ENCODE results near the gene CXorf58.

DNA sequence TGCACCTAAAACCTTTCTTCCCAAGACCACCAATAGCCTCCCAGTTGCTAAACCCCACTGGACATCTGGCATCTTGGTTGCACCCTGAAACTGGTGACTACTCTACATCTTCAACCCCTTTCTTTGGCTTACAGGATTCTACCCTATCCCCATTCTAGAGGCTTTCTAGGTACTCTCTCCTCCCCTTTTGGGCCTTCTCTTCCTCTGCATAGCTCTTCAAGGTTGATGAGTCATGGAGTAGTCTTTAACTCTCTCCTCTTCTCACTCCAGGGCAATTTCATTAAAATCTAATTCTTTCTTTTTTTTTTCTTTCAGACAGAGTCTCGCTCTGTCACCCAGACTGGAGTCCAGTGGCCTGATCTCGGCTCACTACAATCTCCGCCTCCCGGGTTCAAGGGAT, 16.9 kb upstream of the CXorf58 start:
- TF ChIP-seq GFI1 (CRISPR knock-in tag; IDR thresholded peaks at IDR 0.05; ENCODE audit: borderline replicate concordance) (no peak), ZBTB4 (CRISPR knock-in tag; IDR thresholded peaks at IDR 0.05; ENCODE audit: borderline replicate concordance) (no peak), ZNF780A (CRISPR knock-in tag; IDR thresholded peaks at IDR 0.05) (no peak), JUNB (CRISPR knock-in tag; IDR thresholded peaks at IDR 0.05; ENCODE audit: borderline replicate concordance) (no peak), MYC (CRISPR knock-in tag; IDR thresholded peaks at IDR 0.05; ENCODE audit: borderline replicate concordance) (no peak), CEBPB (IDR thresholded peaks at IDR 0.05; ENCODE audit: borderline replicate concordance, low read depth, low read length) (no peak), GTF2F1 (IDR thresholded peaks at IDR 0.05; ENCODE audit: low read length) (no peak), GATAD2A (CRISPR knock-in tag; IDR thresholded peaks at IDR 0.05) (no peak)
- TF ChIP-seq, protein P1, sequence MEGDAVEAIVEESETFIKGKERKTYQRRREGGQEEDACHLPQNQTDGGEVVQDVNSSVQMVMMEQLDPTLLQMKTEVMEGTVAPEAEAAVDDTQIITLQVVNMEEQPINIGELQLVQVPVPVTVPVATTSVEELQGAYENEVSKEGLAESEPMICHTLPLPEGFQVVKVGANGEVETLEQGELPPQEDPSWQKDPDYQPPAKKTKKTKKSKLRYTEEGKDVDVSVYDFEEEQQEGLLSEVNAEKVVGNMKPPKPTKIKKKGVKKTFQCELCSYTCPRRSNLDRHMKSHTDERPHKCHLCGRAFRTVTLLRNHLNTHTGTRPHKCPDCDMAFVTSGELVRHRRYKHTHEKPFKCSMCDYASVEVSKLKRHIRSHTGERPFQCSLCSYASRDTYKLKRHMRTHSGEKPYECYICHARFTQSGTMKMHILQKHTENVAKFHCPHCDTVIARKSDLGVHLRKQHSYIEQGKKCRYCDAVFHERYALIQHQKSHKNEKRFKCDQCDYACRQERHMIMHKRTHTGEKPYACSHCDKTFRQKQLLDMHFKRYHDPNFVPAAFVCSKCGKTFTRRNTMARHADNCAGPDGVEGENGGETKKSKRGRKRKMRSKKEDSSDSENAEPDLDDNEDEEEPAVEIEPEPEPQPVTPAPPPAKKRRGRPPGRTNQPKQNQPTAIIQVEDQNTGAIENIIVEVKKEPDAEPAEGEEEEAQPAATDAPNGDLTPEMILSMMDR (CRISPR knock-in tag; IDR thresholded peaks at IDR 0.05) = no peak
- TF ChIP-seq, protein P2, sequence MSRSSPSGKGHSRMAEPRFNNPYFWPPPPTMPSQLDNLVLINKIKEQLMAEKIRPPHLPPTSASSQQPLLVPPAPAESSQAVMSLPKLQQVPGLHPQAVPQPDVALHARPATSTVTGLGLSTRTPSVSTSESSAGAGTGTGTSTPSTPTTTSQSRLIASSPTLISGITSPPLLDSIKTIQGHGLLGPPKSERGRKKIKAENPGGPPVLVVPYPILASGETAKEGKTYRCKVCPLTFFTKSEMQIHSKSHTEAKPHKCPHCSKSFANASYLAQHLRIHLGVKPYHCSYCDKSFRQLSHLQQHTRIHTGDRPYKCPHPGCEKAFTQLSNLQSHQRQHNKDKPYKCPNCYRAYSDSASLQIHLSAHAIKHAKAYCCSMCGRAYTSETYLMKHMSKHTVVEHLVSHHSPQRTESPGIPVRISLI (CRISPR knock-in tag; IDR thresholded peaks at IDR 0.05; ENCODE audit: borderline replicate concordance) = no peak
- TF ChIP-seq, protein P3, sequence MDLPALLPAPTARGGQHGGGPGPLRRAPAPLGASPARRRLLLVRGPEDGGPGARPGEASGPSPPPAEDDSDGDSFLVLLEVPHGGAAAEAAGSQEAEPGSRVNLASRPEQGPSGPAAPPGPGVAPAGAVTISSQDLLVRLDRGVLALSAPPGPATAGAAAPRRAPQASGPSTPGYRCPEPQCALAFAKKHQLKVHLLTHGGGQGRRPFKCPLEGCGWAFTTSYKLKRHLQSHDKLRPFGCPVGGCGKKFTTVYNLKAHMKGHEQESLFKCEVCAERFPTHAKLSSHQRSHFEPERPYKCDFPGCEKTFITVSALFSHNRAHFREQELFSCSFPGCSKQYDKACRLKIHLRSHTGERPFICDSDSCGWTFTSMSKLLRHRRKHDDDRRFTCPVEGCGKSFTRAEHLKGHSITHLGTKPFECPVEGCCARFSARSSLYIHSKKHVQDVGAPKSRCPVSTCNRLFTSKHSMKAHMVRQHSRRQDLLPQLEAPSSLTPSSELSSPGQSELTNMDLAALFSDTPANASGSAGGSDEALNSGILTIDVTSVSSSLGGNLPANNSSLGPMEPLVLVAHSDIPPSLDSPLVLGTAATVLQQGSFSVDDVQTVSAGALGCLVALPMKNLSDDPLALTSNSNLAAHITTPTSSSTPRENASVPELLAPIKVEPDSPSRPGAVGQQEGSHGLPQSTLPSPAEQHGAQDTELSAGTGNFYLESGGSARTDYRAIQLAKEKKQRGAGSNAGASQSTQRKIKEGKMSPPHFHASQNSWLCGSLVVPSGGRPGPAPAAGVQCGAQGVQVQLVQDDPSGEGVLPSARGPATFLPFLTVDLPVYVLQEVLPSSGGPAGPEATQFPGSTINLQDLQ (CRISPR knock-in tag; IDR thresholded peaks at IDR 0.05) = no peak
